GM10266 (cell line): Measurements from ENCODE around the gene ACKR4.

Experiments used
- DNase-seq: peaks from one replicate; pipeline ENCODE4 v3.0.0; 2012; ENCODE audit errors: extremely low spot score
- CTCF ChIP-seq: IDR thresholded peaks from 2 replicates; pipeline ENCODE4 v1.5.1; 2012; ENCODE audit warnings: mild to moderate bottlenecking, low read depth; ENCODE audit not compliant: control insufficient read depth, insufficient read depth; ENCODE audit errors: missing control alignments

ACKR4 gene

GRCh38 chr3:132624790-132625189 lies 27.7 kb downstream of the ACKR4 start:
- no peak for TF ChIP-seq CTCF
- DNase-seq = no peak

- no peak for TF ChIP-seq CTCF
- peak; percentile 24 for DNase-seq
Observed at GRCh38 chr3:132625613-132626012, 28.5 kb downstream of the ACKR4 start.

GRCh38 chr3:132626955-132627354 lies 29.9 kb downstream of the ACKR4 start:
- no peak for DNase-seq
- no peak for TF ChIP-seq CTCF

GRCh38 chr3:132628157-132628556 lies 31.1 kb downstream of the ACKR4 start:
- TF ChIP-seq CTCF = no peak
- DNase-seq = no peak

GRCh38 chr3:132629928-132630327 lies 32.9 kb downstream of the ACKR4 start:
- DNase-seq = no peak
- no peak for TF ChIP-seq CTCF

GRCh38 chr3:132630612-132631011 lies 33.5 kb downstream of the ACKR4 start:
- DNase-seq = no peak
- no peak for TF ChIP-seq CTCF

GRCh38 chr3:132635052-132635451 lies 38.0 kb downstream of the ACKR4 start:
- no peak for TF ChIP-seq CTCF
- no peak for DNase-seq
